Sigmoid colon (tissue), 4 donors: ENCODE results near the gene BRAP.

Experiments used
- EP300 ChIP-seq, 4 donors: sonication (generic); formaldehyde crosslinking; IDR thresholded peaks; one replicate each; pipeline ENCODE4 v1.6.1; 2017; ENCODE audit warnings: antibody characterized with exemption in 4 of 4
- POLR2A ChIP-seq, 2 donors: fragments of 450-650 bp; IDR thresholded peaks; one replicate each; pipeline ENCODE4 v1.6.1; 2016; ENCODE audit warnings: antibody characterized with exemption in 2 of 2, mild to moderate bottlenecking in 2 of 2, moderate library complexity in 2 of 2
- POLR2AphosphoS5 ChIP-seq, 4 donors: sonication (generic); formaldehyde crosslinking; IDR thresholded peaks; one replicate each; pipeline ENCODE4 v1.6.1; 2017; ENCODE audit warnings: antibody characterized with exemption in 4 of 4
- TF ChIP-seq, protein P1 (sequence below), 4 experiments: fragments of 450-650 bp in 3 of 4; fragments of 200-600 bp in 1 of 4; IDR thresholded peaks; one replicate each; pipeline ENCODE4 v1.5.1; 2016 to 2019; ENCODE audit warnings: antibody characterized with exemption in 4 of 4, mild to moderate bottlenecking in 3 of 4, moderate library complexity in 2 of 4

DNA sequence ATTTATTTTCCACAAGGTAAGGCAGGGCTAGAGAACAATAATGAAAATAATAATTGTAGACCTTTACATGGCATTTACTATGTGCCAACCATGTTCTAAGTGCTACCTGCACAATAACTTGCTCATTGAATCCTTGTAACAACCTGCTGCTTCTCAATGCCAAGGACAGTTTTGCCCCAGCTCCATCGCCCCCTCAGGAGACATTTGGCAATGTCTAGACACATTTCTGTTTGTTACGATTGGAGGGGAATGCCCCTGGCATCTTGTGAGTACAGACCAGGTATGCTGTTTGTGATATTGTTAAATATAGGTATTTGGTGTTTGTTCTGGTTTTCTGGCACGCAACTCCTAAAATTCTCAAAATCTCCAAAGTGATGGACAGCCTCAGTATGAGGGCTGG is 78.5 kb downstream of the BRAP start:
- TF ChIP-seq, protein P1, sequence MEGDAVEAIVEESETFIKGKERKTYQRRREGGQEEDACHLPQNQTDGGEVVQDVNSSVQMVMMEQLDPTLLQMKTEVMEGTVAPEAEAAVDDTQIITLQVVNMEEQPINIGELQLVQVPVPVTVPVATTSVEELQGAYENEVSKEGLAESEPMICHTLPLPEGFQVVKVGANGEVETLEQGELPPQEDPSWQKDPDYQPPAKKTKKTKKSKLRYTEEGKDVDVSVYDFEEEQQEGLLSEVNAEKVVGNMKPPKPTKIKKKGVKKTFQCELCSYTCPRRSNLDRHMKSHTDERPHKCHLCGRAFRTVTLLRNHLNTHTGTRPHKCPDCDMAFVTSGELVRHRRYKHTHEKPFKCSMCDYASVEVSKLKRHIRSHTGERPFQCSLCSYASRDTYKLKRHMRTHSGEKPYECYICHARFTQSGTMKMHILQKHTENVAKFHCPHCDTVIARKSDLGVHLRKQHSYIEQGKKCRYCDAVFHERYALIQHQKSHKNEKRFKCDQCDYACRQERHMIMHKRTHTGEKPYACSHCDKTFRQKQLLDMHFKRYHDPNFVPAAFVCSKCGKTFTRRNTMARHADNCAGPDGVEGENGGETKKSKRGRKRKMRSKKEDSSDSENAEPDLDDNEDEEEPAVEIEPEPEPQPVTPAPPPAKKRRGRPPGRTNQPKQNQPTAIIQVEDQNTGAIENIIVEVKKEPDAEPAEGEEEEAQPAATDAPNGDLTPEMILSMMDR (IDR thresholded peaks at IDR 0.05): no peak
- TF ChIP-seq POLR2AphosphoS5 (IDR thresholded peaks at IDR 0.05) (no peak), POLR2A (IDR thresholded peaks at IDR 0.05) (no peak), EP300 (IDR thresholded peaks at IDR 0.05) (no peak)
